A172 (cell line): ENCODE measurements around the gene TACC2. TPM values are rescaled to one million over a fixed set of nuclear protein-coding genes. Genes with fewer than 3 reads are reported as not detected.
A peak's percentile ranks its signal among the peaks of the same experiment; 100 is the strongest.

Experiments used
- DNase-seq: peaks from one replicate; pipeline ENCODE4 v3.0.0-alpha.2; 2015; ENCODE audit warnings: low spot score
- total RNA-seq: library from RNA; depleted of rRNA; stranded (reverse); fragments of >200 nt; shearing (Covaris generic); gene quantifications from 2 replicates; pipeline ENCODE4 v1.2.3, GENCODE V29; 2014

Gene TACC2
- total RNA-seq, 1 experiment from 2014 or later: 8.5 TPM

GRCh38 chr10:122030200-122030552 lies 41.2 kb downstream of the TACC2 start:
- no peak for DNase-seq

DNA sequence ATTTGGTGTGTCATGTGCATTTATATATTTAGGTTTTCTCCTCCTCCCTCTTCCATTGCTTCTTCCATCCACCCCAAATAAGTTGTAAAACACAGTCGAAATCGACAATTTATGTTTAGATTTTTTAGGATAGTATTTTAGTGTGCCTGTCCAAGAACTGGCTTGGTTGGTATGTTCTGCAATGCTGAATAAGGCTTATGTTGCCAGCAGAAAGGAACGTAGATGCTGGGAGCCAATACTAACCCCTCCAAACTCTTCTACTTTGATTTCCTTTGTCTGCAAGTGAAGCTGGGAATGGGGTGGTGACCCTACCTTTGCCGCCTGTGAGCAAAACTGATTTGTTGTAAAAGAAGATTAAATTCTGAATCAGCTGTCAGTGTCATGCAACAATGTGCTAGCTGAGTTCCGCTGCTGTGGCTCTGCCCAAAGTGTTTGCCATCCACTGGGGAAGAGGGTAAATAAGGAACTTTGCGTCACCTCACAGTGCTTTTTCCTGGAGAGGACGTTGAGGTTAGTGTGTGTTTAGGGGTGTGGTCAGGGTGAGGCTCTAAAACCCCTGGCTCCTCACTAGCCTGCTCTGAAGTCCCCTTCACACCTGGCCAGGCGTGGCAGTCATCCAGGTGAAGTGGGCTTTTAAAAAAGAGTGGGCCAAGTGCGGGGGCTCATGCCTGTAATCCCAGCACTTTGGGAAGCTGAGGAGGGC lies 44.4 kb downstream of the TACC2 start:
- no peak for DNase-seq

DNA sequence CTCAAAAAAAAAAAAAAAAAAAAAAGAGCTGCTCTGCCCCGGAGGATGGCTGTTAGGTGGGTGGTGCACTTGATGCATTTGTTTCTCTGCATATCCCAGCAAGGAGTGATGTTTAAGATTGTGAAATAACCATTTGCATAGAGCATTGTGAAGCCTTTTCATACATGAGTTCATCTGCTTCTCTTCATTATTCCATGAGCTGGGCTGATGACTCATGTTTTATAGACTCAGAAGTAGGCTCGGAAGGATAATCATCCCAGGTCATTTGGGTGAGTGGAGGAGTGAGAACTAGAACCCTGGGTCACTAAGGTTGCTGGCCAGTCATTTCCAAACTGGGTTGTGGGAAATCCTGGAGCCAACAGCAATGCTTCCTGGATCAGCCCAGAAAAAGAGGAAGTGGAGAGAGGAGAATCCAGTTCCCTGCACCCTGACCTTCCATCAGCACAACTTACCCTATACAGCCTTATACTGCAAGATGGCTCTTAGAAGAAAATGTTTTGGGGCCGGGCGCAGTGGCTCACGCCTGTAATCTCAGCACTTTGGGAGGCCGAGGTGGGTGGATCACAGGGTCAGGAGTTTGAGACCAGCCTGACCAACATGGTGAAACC lies 45.3 kb downstream of the TACC2 start:
- peak; percentile 16 for DNase-seq

- DNase-seq: no peak
Observed at GRCh38 chr10:122040786-122041185, 51.8 kb downstream of the TACC2 start.

- DNase-seq: no peak
Observed at GRCh38 chr10:122042836-122043235, 53.9 kb downstream of the TACC2 start.

- no peak for DNase-seq
Observed at GRCh38 chr10:122044045-122044661, 55.2 kb downstream of the TACC2 start.

DNA sequence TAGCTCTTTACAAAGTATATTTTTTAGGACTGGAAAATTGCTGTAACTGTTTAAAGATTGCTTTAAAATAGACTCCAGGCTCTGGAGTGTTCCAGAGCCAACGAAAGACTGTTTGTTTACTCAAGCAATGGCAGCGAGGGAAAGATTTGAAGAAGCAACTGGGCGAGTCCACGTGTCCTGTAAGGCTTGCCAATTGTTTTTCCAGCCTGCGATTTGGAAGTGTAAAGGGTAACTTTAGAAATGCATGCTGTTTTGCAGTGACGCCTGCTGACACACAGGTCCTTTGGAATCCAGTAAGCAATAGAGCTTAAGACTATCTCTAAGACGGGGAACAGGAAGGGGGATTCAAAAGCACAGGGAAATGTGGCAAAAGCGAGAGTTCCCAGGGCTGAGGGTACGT lies 55.8 kb downstream of the TACC2 start:
- no peak for DNase-seq

DNA sequence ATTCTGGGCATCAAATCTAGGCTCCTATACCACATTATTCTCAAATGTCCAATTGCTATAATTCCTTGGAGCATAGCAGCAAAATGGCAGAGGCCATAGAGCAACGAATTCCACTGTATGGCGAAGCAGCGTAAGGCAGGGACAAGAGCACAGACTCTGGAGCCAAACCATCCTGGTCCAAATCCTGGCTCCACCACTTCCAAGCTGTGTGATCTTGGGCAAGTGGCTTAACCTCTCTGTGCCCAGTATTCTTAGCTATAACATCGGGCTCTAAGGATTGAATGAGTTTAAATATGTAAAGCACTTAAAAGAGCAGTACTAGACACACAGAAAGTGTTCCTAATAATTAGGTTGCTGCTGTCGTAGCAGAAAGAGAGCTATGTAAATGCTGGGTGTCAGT lies 56.2 kb downstream of the TACC2 start:
- DNase-seq: no peak

DNA sequence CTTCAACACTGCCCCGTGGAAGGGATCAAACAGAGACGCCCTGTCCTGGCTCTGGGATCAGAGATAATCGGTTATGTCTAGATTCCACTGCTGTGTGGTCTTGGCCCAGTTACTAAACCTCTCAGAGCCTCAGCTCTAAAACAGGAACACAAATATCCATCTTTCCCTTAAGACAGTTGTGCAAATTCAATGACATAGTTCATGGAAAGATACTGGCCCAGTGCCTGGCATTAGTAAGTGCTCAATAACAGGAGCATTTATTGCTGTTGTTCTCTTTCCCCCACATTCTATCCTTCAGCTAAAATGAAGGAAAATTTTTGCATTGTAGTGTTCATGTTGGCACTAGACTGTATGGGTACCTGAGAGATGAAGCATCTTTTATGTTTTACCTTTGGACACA lies 58.6 kb downstream of the TACC2 start:
- no peak for DNase-seq

DNA sequence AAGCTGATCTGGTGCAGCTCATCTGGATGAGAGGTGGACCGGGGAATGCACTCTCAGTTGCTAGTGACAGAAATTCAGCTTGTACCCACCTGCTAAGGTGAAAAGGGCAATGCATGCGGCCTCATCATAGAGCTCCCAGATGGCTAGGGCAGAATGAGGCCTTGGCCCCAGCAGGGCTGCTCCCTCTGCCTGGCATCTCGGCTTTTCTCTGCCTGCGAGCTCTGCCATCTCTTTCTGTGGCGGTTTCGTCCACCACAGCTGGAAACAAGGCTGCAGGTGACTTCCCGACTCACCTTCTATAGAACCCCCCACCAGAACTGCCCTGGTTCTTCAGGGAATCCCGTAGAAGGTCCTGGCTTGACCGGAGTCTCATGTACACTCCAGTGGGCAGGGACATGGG lies 60.1 kb downstream of the TACC2 start:
- no peak for DNase-seq

- DNase-seq: no peak
Observed at GRCh38 chr10:122050311-122050710, 61.3 kb downstream of the TACC2 start.

GRCh38 chr10:122050811-122051210 lies 61.8 kb downstream of the TACC2 start:
- no peak for DNase-seq

GRCh38 chr10:122051609-122052385 lies 62.8 kb downstream of the TACC2 start:
- DNase-seq: peak; percentile 69

DNA sequence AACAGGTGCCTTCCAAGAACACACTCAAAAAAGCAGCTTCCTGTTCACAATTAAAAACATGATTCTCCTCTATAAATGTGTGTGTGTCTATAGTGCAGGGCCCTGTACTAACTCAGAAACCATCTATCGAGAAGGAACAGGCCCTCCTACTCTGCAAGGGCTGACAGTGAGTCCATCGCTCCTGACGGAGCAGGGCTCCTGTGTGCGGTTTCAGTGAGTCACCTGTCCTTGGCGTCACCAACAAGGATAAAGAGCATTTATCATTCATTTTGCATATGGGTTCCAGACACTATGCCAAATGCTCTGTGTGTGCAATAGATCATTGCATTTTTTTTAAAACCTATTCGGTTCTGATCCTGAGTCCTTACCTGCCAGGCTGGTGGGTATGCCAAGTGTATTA lies 63.7 kb downstream of the TACC2 start:
- DNase-seq: no peak

DNA sequence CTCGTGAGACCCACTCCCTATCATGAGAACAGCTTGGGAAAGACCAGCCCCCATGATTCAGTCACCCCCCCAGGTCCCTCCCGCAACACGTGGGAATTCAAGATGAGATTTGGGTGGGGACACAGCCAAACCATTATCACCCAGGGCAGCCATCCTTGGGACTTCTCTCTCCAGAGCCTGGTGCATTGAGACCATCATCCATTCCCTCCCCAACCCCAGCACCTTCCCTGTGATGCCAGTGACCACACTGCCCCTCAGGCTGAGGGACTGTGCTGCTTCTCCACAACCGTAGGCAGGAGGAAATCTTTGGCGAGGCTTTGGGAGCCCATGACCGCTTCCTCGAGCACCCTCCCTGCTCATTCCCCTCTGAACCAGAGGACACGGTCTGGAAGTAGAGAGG lies 64.4 kb downstream of the TACC2 start:
- DNase-seq: no peak

DNA sequence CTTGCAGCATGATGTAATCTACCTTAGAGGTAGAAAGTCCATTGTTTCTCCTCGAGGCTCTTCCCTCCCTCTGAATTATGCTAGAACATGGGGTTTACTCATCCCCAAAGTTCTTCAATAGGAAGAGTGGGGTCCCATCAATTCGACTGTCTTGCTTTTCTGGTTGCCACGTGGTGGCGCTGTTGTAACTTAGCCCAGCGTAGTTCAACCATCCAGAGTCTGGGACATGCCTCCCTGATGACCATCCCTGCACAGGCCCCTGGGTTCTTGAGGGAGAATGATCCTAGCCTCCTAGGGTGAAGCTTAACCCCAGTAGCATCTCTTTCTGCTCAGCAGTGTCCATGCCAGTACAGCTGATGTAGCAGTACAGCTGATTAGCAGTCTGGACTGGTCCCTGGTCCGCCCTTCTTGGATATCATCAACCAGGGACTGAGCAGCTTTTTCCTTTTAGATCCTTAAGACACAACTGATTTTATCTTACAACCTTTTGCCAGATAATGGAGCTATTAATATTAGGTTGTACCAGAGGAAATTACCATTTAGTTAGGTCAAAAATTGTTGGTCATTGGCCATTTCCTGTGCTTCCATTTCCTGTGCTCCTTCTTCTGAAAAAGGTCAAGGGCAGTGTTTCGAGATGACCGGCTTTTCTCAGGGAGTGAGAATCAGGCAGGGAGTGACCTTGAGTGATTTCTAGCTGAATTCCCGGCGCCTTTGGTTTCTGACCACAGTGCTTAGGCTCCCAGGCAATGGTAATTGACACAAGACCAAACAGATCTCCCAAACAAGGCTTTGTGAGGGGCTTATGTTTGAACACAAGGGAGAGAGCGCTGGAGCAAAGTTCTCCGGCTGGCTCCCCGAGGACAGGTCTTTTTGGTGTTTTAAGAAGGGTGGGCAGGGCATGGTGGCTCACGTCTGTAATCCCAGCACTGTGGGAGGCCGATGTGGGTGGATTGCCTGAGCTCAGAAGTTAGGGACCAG lies 65.4 kb downstream of the TACC2 start:
- no peak for DNase-seq

GRCh38 chr10:122055252-122055651 lies 66.3 kb downstream of the TACC2 start:
- DNase-seq: no peak

DNA sequence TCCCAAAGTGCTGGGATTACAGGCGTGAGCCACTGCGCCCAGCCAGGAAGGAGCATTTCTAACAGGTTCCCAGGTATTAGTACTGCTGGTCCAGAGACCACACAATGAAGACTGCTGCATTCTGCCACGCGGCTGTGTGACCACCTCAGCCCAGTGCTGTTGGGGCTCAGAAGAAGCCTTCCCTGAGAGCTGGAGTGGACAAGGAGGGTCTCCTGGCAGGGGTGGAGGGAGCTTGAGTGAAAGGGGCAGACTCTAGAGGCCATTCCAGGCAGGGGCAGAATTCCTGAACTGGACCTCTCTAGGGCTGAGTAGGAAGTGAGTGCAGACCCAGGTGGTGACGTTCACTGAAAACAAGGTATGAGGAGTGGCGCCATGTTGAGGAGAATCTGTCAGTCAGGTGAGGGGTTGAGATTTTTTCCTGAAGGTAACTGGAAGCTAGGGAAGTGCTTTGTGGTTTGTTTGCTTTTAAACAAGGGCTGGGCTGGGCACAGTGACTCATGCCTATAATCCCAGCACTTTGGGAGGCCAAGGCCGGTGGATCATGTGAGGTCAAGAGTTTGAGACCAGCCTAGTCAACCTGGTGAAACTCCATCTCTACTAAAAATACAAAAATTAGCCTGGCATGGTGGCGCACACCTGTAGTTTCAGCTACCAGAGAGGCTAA lies 67.6 kb downstream of the TACC2 start:
- peak; percentile 34 for DNase-seq

DNA sequence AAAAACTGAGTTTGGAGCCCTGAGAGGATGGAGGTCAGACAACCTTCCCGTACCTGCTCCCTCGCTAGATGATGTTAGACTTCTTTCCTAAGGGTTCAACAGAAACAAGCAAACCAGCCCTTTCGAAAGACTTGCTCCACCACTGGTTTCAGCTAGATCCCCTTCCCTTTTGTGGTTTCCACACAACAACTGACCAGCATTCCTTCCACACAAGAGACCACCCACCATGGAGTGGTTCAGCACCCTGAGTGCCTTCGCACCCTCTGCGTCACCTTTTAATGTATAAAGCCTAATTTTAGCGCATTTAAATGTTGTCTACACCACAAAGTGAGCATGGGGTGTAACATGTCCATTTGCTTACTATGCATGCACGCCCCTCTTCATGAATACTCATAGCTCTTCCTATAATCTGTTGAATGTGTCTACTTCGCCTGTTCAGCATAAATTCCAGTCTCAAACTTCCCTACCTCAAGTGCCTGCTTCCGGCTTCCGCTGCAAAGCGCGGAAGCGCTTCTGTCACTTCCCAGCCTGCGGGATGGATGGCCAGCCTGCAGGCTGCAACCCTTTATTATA lies 69.0 kb downstream of the TACC2 start:
- DNase-seq: no peak

DNA sequence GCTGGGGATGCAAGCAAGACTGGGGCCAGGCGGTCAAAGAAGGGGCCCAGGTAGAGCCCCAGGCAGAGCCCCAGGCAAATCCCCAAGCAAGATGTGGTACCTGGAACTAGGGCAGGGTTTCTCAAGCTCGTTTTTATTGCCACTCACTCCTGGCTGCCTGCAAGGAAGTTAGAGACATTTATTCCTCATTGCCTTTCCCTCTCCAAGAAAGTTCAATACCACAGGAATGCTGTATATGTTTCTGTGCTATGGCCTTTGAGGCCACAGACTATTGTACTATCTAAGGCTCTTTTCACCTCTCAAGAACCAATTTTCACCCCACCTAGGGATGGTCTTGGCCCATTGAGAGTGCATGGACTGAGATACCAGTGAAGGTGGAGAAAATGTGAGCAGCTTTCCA lies 71.3 kb downstream of the TACC2 start:
- DNase-seq: peak; percentile 3
